ENCODE data around the gene MSI2. TPM values are rescaled to one million over a fixed set of nuclear protein-coding genes. Genes with fewer than 3 reads are reported as not detected.

Gene MSI2
- total and polyA plus RNA-seq, 4 donors = 9.4 to 64.0 (median 30.4) TPM

GRCh38 chr17:57373048-57373447, 116.7 kb downstream of the MSI2 start:
- Histone ChIP-seq H3K4me1 (ENCODE audit: control insufficient read depth in 5 of 5, insufficient read depth in 5 of 5, low read length in 5 of 5) (peaks cover 8 to 19% (median 15%) of the 10 kb centered on the region in 5 donors), H3K9me3 (ENCODE audit: control insufficient read depth in 4 of 4, insufficient read depth in 3 of 4, low read length in 3 of 4) (peaks cover 0 to 8% (median 2%) of the 10 kb centered on the region in 4 donors), H3K9ac (ENCODE audit: insufficient read depth in 1 of 2, low read length in 2 of 2) (no peak overlapping the region), H3K27ac (ENCODE audit: low read depth in 1 of 2, low read length in 1 of 2) (no peak overlapping the region), H3K27me3 (ENCODE audit: control insufficient read depth in 3 of 3, insufficient read depth in 3 of 3, low read length in 2 of 3) (no peaks in the 10 kb centered on the region), H3K4me3 (no peak overlapping the region), H3K36me3 (ENCODE audit: control insufficient read depth in 4 of 4, insufficient read depth in 4 of 4, low read length in 4 of 4) (peaks cover 0 to 3% (median 0%) of the 10 kb centered on the region in 4 donors)
- TF ChIP-seq CTCF (IDR thresholded peaks at IDR 0.05; ENCODE audit: control extremely low read depth, extremely low read depth) = no peak
- ATAC-seq (ENCODE audit: insufficient read depth, low FRiP score) (no peak), DNase-seq (no peak)
- 80 to 93% methylated on average over 4 of the region's 4 CpGs for WGBS, 2 donors

GRCh38 chr17:57373756-57374155, 117.4 kb downstream of the MSI2 start:
- no peak for ATAC-seq (ENCODE audit: insufficient read depth, low FRiP score)
- Histone ChIP-seq H3K27ac (ENCODE audit: low read depth in 1 of 2, low read length in 1 of 2) (no peak overlapping the region), H3K4me3 (no peak overlapping the region)

GRCh38 chr17:57375040-57375769, 118.9 kb downstream of the MSI2 start:
- no peak for DNase-seq
- Histone ChIP-seq H3K27ac (ENCODE audit: low read depth in 1 of 2, low read length in 1 of 2) (no peak overlapping the region), H3K4me1 (ENCODE audit: control insufficient read depth in 5 of 5, insufficient read depth in 5 of 5, low read length in 5 of 5) (peaks cover 9 to 24% (median 15%) of the 10 kb centered on the region in 5 donors), H3K36me3 (ENCODE audit: control insufficient read depth in 4 of 4, insufficient read depth in 4 of 4, low read length in 4 of 4) (peaks cover 0 to 3% (median 0%) of the 10 kb centered on the region in 4 donors), H3K27me3 (ENCODE audit: control insufficient read depth in 3 of 3, insufficient read depth in 3 of 3, low read length in 2 of 3) (no peaks in the 10 kb centered on the region), H3K4me3 (no peak overlapping the region), H3K9ac (ENCODE audit: insufficient read depth in 1 of 2, low read length in 2 of 2) (no peak overlapping the region), H3K9me3 (ENCODE audit: control insufficient read depth in 4 of 4, insufficient read depth in 3 of 4, low read length in 3 of 4) (peaks cover 0 to 8% (median 2%) of the 10 kb centered on the region in 4 donors)
- 80% methylated on average over 11 of the region's 11 CpGs for WGBS, 2 donors
- no peak for ATAC-seq (ENCODE audit: insufficient read depth, low FRiP score)
- TF ChIP-seq CTCF (IDR thresholded peaks at IDR 0.05; ENCODE audit: control extremely low read depth, extremely low read depth) = no peak

More at GRCh38 chr17:57373756-57374155, 117.4 kb downstream of the MSI2 start:
- Histone ChIP-seq H3K27me3 (ENCODE audit: control insufficient read depth in 3 of 3, insufficient read depth in 3 of 3, low read length in 2 of 3) (no peaks in the 10 kb centered on the region), H3K36me3 (ENCODE audit: control insufficient read depth in 4 of 4, insufficient read depth in 4 of 4, low read length in 4 of 4) (peaks cover 0 to 3% (median 0%) of the 10 kb centered on the region in 4 donors), H3K9ac (ENCODE audit: insufficient read depth in 1 of 2, low read length in 2 of 2) (no peak overlapping the region), H3K4me1 (ENCODE audit: control insufficient read depth in 5 of 5, insufficient read depth in 5 of 5, low read length in 5 of 5) (peaks cover 9 to 20% (median 11%) of the 10 kb centered on the region in 5 donors), H3K9me3 (ENCODE audit: control insufficient read depth in 4 of 4, insufficient read depth in 3 of 4, low read length in 3 of 4) (peaks cover 0 to 8% (median 2%) of the 10 kb centered on the region in 4 donors)
- no peak for DNase-seq
- no peak for TF ChIP-seq CTCF (IDR thresholded peaks at IDR 0.05; ENCODE audit: control extremely low read depth, extremely low read depth)
- 98 to 100% methylated on average over 2 of the region's 2 CpGs for WGBS, 2 donors
